ENCODE measurements around the gene ME1. TPM values are rescaled to one million over a fixed set of nuclear protein-coding genes. Genes with fewer than 3 reads are reported as not detected.
"Not testable (repeated sequence)": the region's sequence is repeated elsewhere in the genome, so short reads cannot be mapped to it uniquely, and the experiment has no call there.

The ME1 gene
- total and polyA plus RNA-seq, 2 donors, result 2.1 to 8.1 TPM

DNA sequence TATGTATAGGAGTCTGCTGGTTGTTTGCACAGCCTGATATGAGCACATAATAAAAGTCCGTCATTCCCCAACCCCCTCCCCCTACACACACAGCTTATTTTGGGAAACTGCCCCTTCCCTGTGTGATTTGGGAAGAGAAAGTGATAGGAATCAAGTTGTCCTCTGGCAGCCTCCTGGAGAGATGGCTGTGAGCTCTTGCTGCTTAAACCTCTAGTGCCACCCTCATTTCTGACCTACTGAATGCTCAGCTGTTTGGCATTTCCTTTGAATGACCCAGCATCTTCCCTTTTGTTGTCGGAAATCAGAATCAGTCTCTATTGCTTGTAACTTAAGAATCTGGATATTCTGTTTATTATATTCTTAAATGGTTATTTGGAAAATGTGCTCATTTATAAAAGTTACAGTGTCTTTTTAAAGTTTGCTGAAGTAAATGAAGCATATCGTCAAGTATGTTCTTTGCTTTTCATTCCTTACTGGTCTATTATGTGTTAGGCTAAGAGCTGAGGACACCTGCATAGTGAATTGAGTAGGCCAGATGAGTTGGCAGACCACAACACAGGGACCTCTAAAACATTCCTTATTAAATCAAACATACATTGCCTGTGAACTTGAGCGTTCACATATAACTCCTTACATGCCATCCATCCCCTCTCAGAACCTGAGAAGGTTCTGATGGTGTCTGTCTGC is 232.2 kb downstream of the ME1 start:
- H3K4me1 ChIP-seq (ENCODE audit: control insufficient read depth in 2 of 2, insufficient read depth in 2 of 2, low read length in 2 of 2), result peaks cover 5 to 14% of the 10 kb centered on the region in 2 donors
- H3K9me3 ChIP-seq (ENCODE audit: control insufficient read depth in 2 of 2, insufficient read depth in 1 of 2, low read length in 1 of 2), result no peaks in the 10 kb centered on the region
- WGBS, result 62% methylated on average over 4 of the region's 4 CpGs

DNA sequence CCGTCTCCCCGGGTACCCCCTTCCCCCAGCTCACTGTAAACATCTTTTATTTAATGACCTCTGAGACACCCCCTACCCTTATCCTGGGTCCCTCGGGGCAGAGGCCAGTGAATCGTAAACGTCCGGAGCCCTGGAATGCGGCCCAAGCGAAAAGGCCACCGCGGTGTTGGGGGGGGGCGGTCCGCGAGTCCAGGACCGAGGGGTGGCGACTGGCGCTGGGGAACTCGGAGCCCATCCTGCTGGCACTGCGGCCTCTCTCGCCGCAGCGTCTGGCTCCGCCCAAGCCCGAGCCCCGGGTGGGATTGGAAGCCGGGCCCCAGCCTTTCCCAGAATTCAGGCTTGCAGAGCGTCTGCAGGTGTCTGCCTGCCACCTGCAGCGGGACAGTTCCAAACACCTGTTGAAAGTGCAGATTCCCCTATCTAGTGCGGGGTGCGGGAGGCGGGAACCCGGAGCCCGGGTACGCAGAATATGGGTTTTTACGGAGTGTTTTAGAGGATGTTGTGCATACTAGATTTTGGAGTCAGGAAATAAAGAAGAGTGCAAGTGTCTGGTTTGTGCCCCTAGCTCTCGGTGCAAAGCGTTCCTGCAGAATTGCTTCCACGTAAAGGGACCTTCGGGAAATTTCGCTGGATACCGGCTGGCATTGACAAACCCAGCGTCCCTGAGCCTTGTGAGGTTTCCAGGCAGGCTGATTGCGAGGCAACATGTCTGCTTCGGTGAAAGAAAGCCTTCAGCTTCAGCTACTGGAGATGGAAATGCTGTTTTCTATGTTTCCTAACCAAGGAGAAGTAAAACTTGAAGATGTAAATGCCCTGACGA is 236.9 kb downstream of the ME1 start:
- peak overlapping the region; percentile 73 to 77 for H3K4me3 ChIP-seq (ENCODE audit: low read length in 2 of 2)
- peak in 5 of 9 donors; percentile 15 to 47 (median 23) for DNase-seq (ENCODE audit: low read depth in 6 of 9, low spot score in 9 of 9)
- H3K9me3 ChIP-seq (ENCODE audit: control insufficient read depth in 2 of 2, insufficient read depth in 1 of 2, low read length in 1 of 2), result no peaks in the 10 kb centered on the region
- WGBS, result 5% methylated on average over 44 of the region's 44 CpGs
- H3K27ac ChIP-seq (ENCODE audit: low read depth in 1 of 2, low read length in 1 of 2), result no peak overlapping the region
- H3K4me1 ChIP-seq (ENCODE audit: control insufficient read depth in 2 of 2, insufficient read depth in 2 of 2, low read length in 2 of 2), result peaks cover 8 to 15% of the 10 kb centered on the region in 2 donors
- peaks cover 2 to 3% of the 10 kb centered on the region in 2 donors for H3K36me3 ChIP-seq (ENCODE audit: control insufficient read depth in 2 of 2, insufficient read depth in 2 of 2, low read length in 1 of 2)
- peaks cover 0 to 4% of the 10 kb centered on the region in 2 donors for H3K27me3 ChIP-seq (ENCODE audit: control insufficient read depth in 2 of 2, insufficient read depth in 1 of 2, low read length in 1 of 2)

More for the DNA sequence above, 232.2 kb downstream of the ME1 start:
- peaks cover 0 to 3% of the 10 kb centered on the region in 2 donors for H3K36me3 ChIP-seq (ENCODE audit: control insufficient read depth in 2 of 2, insufficient read depth in 2 of 2, low read length in 1 of 2)
- H3K4me3 ChIP-seq (ENCODE audit: low read length in 2 of 2), result no peak overlapping the region
- no peak for DNase-seq (ENCODE audit: low read depth in 6 of 9, low spot score in 9 of 9)
- peaks cover 0 to 4% of the 10 kb centered on the region in 2 donors for H3K27me3 ChIP-seq (ENCODE audit: control insufficient read depth in 2 of 2, insufficient read depth in 1 of 2, low read length in 1 of 2)
- H3K27ac ChIP-seq (ENCODE audit: low read depth in 1 of 2, low read length in 1 of 2), result no peak overlapping the region

DNA sequence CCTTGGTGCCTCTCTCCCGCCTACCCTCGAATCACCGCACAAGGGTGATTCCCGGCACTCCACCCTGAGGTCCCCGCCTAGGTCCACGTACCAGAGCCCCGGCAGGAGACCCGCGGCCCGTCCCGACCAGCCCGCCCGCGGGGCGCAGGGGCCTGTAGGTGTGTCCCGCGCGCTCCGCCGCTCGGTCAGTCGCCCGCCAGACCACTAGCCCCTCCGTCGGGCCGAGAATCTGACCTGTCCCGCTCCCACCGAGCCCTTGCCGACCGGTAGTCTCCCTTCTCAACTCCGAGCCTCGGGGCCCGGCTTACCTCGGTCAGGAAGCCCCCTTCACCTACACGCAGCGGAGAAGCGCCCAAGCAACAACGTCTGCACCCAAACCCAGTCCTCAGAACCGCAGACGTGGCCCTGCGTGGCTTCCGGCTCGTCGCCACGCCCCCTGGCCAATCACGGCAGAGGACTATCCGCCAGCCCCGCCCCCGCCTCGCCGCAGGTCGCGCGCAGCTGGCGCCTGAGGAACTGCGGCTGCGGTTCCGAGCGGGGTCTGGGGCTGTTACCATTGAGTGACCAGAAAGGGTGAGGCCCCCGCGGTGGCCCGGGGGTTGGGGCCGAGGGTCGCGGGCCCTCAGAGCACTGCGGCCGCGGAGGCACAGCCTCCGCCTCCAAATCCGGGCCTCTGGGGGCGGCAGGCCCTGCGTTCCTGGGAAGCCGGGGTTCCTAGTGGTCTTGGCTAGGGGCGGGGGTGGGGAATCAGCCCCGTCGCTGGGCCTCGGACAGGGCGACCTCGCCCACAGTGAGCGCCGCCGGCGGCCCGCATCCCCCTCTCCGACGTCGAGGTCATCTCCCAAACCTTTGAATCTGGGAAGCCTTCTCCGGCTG is 237.7 kb downstream of the ME1 start, which contains the start of the genes PGM3 and RWDD2A:
PGM3 (minus strand) TSS at position 395 of the 876 bp plus-strand sequence. CDS start 2,253 bp downstream, outside the sequence.
RWDD2A (plus strand) TSS at position 487 of the 876 bp plus-strand sequence. CDS start 1,095 bp downstream, outside the sequence.
- Histone ChIP-seq H3K9me3 (ENCODE audit: control insufficient read depth in 2 of 2, insufficient read depth in 1 of 2, low read length in 1 of 2) (no peaks in the 10 kb centered on the region), H3K4me3 (ENCODE audit: low read length in 2 of 2) (peak within 1 kb of the TSS; percentile 73 to 77), H3K27ac (ENCODE audit: low read depth in 1 of 2, low read length in 1 of 2) (peak within 1 kb of the TSS; percentile 65 to 77), H3K4me1 (ENCODE audit: control insufficient read depth in 2 of 2, insufficient read depth in 2 of 2, low read length in 2 of 2) (peaks cover 10 to 11% of the 10 kb centered on the region in 2 donors), H3K27me3 (ENCODE audit: control insufficient read depth in 2 of 2, insufficient read depth in 1 of 2, low read length in 1 of 2) (peaks cover 0 to 4% of the 10 kb centered on the region in 2 donors), H3K36me3 (ENCODE audit: control insufficient read depth in 2 of 2, insufficient read depth in 2 of 2, low read length in 1 of 2) (peaks cover 3% of the 10 kb centered on the region in 2 donors)
- WGBS, result under 1% methylated on average over 88 of the region's 88 CpGs
- peak; percentile 65 to 93 (median 85) for DNase-seq (ENCODE audit: low read depth in 6 of 9, low spot score in 9 of 9)

- Histone ChIP-seq H3K36me3 (ENCODE audit: control insufficient read depth in 2 of 2, insufficient read depth in 2 of 2, low read length in 1 of 2) (peaks cover 3% of the 10 kb centered on the region in 2 donors), H3K27me3 (ENCODE audit: control insufficient read depth in 2 of 2, insufficient read depth in 1 of 2, low read length in 1 of 2) (peaks cover 0 to 4% of the 10 kb centered on the region in 2 donors), H3K4me1 (ENCODE audit: control insufficient read depth in 2 of 2, insufficient read depth in 2 of 2, low read length in 2 of 2) (peaks cover 10 to 11% of the 10 kb centered on the region in 2 donors), H3K27ac (ENCODE audit: low read depth in 1 of 2, low read length in 1 of 2) (peak overlapping the region in 1 of 2 donors; percentile 65), H3K9me3 (ENCODE audit: control insufficient read depth in 2 of 2, insufficient read depth in 1 of 2, low read length in 1 of 2) (no peaks in the 10 kb centered on the region), H3K4me3 (ENCODE audit: low read length in 2 of 2) (peak overlapping the region; percentile 73 to 77)
- 5% methylated on average over 4 of the region's 4 CpGs for WGBS
- DNase-seq (ENCODE audit: low read depth in 6 of 9, low spot score in 9 of 9), result peak in 1 of 9 donors; percentile 23
Measured at GRCh38 chr6:83192456-83192855, 238.4 kb downstream of the ME1 start.

DNA sequence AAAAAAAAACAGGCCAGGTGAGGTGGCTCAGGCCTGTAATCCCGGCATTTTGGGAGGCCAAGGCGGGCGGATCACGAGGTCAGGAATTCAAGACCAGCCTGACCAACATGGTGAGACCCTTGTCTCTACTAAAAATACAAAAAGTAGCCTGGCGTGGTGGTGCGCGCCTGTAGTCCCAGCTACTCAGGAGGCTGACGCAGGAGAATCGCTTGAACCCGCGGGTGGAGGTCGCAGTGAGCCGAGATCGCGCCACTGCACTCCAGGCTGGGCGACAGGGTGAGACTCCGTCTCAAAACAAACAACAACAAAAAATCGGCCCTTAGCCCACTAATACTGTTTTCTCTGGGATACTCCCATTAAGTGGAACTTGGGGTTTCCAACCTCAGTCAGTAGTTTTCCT is 238.9 kb downstream of the ME1 start:
- Histone ChIP-seq H3K4me1 (ENCODE audit: control insufficient read depth in 2 of 2, insufficient read depth in 2 of 2, low read length in 2 of 2) (peaks cover 10 to 11% of the 10 kb centered on the region in 2 donors), H3K4me3 (ENCODE audit: low read length in 2 of 2) (peak overlapping the region in 1 of 2 donors; percentile 73)
- WGBS, result 91% methylated on average over 18 of the region's 18 CpGs
- not testable (repeated sequence) for H3K36me3 ChIP-seq (ENCODE audit: control insufficient read depth in 2 of 2, insufficient read depth in 2 of 2, low read length in 1 of 2); H3K27ac ChIP-seq (ENCODE audit: low read depth in 1 of 2, low read length in 1 of 2); DNase-seq (ENCODE audit: low read depth in 6 of 9, low spot score in 9 of 9); H3K9me3 ChIP-seq (ENCODE audit: control insufficient read depth in 2 of 2, insufficient read depth in 1 of 2, low read length in 1 of 2); H3K27me3 ChIP-seq (ENCODE audit: control insufficient read depth in 2 of 2, insufficient read depth in 1 of 2, low read length in 1 of 2)

DNA sequence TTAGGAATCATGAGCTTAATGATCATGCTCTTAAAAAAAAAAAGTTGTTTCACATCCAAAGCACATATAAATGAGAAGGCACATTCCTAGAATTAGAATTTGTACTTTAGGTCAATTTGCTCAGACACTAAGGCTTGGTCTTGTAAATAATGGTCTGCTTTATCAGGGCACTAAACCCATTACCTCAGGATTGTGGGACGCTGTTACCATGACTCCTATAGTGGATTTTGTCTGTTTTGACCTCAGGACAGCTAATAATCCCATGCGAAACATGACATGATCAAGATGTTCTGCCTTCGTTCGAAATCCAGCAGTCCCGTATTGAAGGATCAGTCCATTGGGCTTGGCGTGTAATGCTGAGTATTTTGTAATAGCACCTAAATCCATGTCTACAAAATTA is 240.2 kb downstream of the ME1 start:
- no peak overlapping the region for H3K4me3 ChIP-seq (ENCODE audit: low read length in 2 of 2)
- H3K27ac ChIP-seq (ENCODE audit: low read depth in 1 of 2, low read length in 1 of 2), result no peak overlapping the region
- H3K9me3 ChIP-seq (ENCODE audit: control insufficient read depth in 2 of 2, insufficient read depth in 1 of 2, low read length in 1 of 2), result no peaks in the 10 kb centered on the region
- DNase-seq (ENCODE audit: low read depth in 6 of 9, low spot score in 9 of 9), result no peak
- peaks cover 10 to 11% of the 10 kb centered on the region in 2 donors for H3K4me1 ChIP-seq (ENCODE audit: control insufficient read depth in 2 of 2, insufficient read depth in 2 of 2, low read length in 2 of 2)
- 98% methylated on average over 6 of the region's 6 CpGs for WGBS
- peaks cover 10 to 15% of the 10 kb centered on the region in 2 donors for H3K36me3 ChIP-seq (ENCODE audit: control insufficient read depth in 2 of 2, insufficient read depth in 2 of 2, low read length in 1 of 2)
- peaks cover 0 to 4% of the 10 kb centered on the region in 2 donors for H3K27me3 ChIP-seq (ENCODE audit: control insufficient read depth in 2 of 2, insufficient read depth in 1 of 2, low read length in 1 of 2)

GRCh38 chr6:83188501-83188900 is 242.3 kb downstream of the ME1 start:
- peaks cover 4 to 7% of the 10 kb centered on the region in 2 donors for H3K4me1 ChIP-seq (ENCODE audit: control insufficient read depth in 2 of 2, insufficient read depth in 2 of 2, low read length in 2 of 2)
- H3K27me3 ChIP-seq (ENCODE audit: control insufficient read depth in 2 of 2, insufficient read depth in 1 of 2, low read length in 1 of 2), result no peaks in the 10 kb centered on the region
- DNase-seq (ENCODE audit: low read depth in 6 of 9, low spot score in 9 of 9), result no peak
- H3K27ac ChIP-seq (ENCODE audit: low read depth in 1 of 2, low read length in 1 of 2), result no peak overlapping the region
- H3K36me3 ChIP-seq (ENCODE audit: control insufficient read depth in 2 of 2, insufficient read depth in 2 of 2, low read length in 1 of 2), result peaks cover 10 to 24% of the 10 kb centered on the region in 2 donors
- H3K9me3 ChIP-seq (ENCODE audit: control insufficient read depth in 2 of 2, insufficient read depth in 1 of 2, low read length in 1 of 2), result no peaks in the 10 kb centered on the region
- WGBS, result 50% methylated on average over 3 of the region's 3 CpGs
- no peak overlapping the region for H3K4me3 ChIP-seq (ENCODE audit: low read length in 2 of 2)

GRCh38 chr6:83185096-83185495 is 245.8 kb downstream of the ME1 start:
- Histone ChIP-seq H3K4me1 (ENCODE audit: control insufficient read depth in 2 of 2, insufficient read depth in 2 of 2, low read length in 2 of 2) (peaks cover 0 to 3% of the 10 kb centered on the region in 2 donors), H3K36me3 (ENCODE audit: control insufficient read depth in 2 of 2, insufficient read depth in 2 of 2, low read length in 1 of 2) (peaks cover 19 to 48% of the 10 kb centered on the region in 2 donors), H3K27ac (ENCODE audit: low read depth in 1 of 2, low read length in 1 of 2) (no peak overlapping the region), H3K27me3 (ENCODE audit: control insufficient read depth in 2 of 2, insufficient read depth in 1 of 2, low read length in 1 of 2) (no peaks in the 10 kb centered on the region), H3K4me3 (ENCODE audit: low read length in 2 of 2) (no peak overlapping the region), H3K9me3 (ENCODE audit: control insufficient read depth in 2 of 2, insufficient read depth in 1 of 2, low read length in 1 of 2) (no peaks in the 10 kb centered on the region)
- DNase-seq (ENCODE audit: low read depth in 6 of 9, low spot score in 9 of 9), result no peak
- over 99% methylated on average over 2 of the region's 2 CpGs for WGBS
